Activated CD4-positive, alpha-beta T cell treated with anti-CD3 and anti-CD28 coated beads, Interleukin-2, amount 50 U/mL, for 4 hours (primary cell): Measurements from ENCODE around the gene PFDN4.
"Not testable (repeated sequence)": the region's sequence is repeated elsewhere in the genome, so short reads cannot be mapped to it uniquely, and the experiment has no call there.

ENCODE experiments used
- DNase-seq, 2 experiments: peaks; one replicate each; pipeline ENCODE4 v3.0.0-alpha.2; 2020

The PFDN4 gene

GRCh38 chr20:54227751-54228150 is 19.9 kb downstream of the PFDN4 start:
- no peak for DNase-seq

GRCh38 chr20:54228841-54229240 is 21.0 kb downstream of the PFDN4 start:
- no peak for DNase-seq

GRCh38 chr20:54229566-54230160 is 21.8 kb downstream of the PFDN4 start:
- DNase-seq: no peak

- no peak for DNase-seq
These were observed 23.1 kb downstream of the PFDN4 start for GRCh38 chr20:54231036-54231435.

GRCh38 chr20:54234991-54235390 is 27.1 kb downstream of the PFDN4 start:
- no peak for DNase-seq

- no peak for DNase-seq
These were observed 29.4 kb downstream of the PFDN4 start for GRCh38 chr20:54237116-54237943.

GRCh38 chr20:54244113-54244512 is 36.2 kb downstream of the PFDN4 start:
- DNase-seq: no peak

GRCh38 chr20:54248705-54249104 is 40.8 kb downstream of the PFDN4 start:
- not testable (repeated sequence) for DNase-seq

GRCh38 chr20:54250691-54251090 is 42.8 kb downstream of the PFDN4 start:
- DNase-seq: no peak

GRCh38 chr20:54251096-54251495 is 43.2 kb downstream of the PFDN4 start:
- DNase-seq: no peak

GRCh38 chr20:54254596-54254995 is 46.7 kb downstream of the PFDN4 start:
- DNase-seq: no peak

- no peak for DNase-seq
These were observed 47.3 kb downstream of the PFDN4 start for GRCh38 chr20:54255157-54255556.

GRCh38 chr20:54256202-54256601 is 48.3 kb downstream of the PFDN4 start:
- no peak for DNase-seq

- no peak for DNase-seq
These were observed 49.4 kb downstream of the PFDN4 start for GRCh38 chr20:54257071-54257816.

- DNase-seq: no peak
These were observed 52.2 kb downstream of the PFDN4 start for GRCh38 chr20:54260116-54260515.

GRCh38 chr20:54262671-54263070 is 54.8 kb downstream of the PFDN4 start:
- no peak for DNase-seq

GRCh38 chr20:54263116-54263690 is 55.3 kb downstream of the PFDN4 start:
- DNase-seq: no peak

- DNase-seq: not testable (repeated sequence)
These were observed 57.9 kb downstream of the PFDN4 start for GRCh38 chr20:54265791-54266190.

- DNase-seq: no peak
These were observed 59.0 kb downstream of the PFDN4 start for GRCh38 chr20:54266844-54267243.

GRCh38 chr20:54267483-54268003 is 59.7 kb downstream of the PFDN4 start:
- no peak for DNase-seq

GRCh38 chr20:54268941-54269340 is 61.1 kb downstream of the PFDN4 start:
- no peak for DNase-seq
